HepG2 (cell line): Measurements from ENCODE around the gene MEF2B. TPM values are rescaled to one million over a fixed set of nuclear protein-coding genes. Genes with fewer than 3 reads are reported as not detected.

Experiments
- AHR ChIP-seq: IDR thresholded peaks from 2 replicates; pipeline ENCODE4 v1.6.1; 2018; ENCODE audit warnings: missing genetic modification reagents, missing compliant biosample characterization
- KDM3A ChIP-seq: IDR thresholded peaks from 2 replicates; pipeline ENCODE4 v1.6.1; 2018; ENCODE audit warnings: low read depth, missing compliant biosample characterization
- MED1 ChIP-seq: sonication (generic); formaldehyde crosslinking; IDR thresholded peaks from 2 replicates; pipeline ENCODE4 v1.4.0; 2020; ENCODE audit warnings: missing genetic modification reagents
- MTF1 ChIP-seq: sonication (generic); formaldehyde crosslinking; IDR thresholded peaks from 2 replicates; pipeline ENCODE4 v1.5.0; 2020; ENCODE audit warnings: missing genetic modification reagents
- RBFOX2 ChIP-seq: fragments of 200-400 bp; formaldehyde crosslinking; IDR thresholded peaks from 2 replicates; pipeline ENCODE4 v1.6.1; 2017; ENCODE audit warnings: low read depth, mild to moderate bottlenecking, low read length
- REL ChIP-seq: sonication (generic); formaldehyde crosslinking; conservative IDR thresholded peaks from 2 replicates; pipeline ENCODE4 v1.8.0; 2022; ENCODE audit warnings: mild to moderate bottlenecking, missing genetic modification reagents, moderate library complexity
- SIX4 ChIP-seq: sonication (generic); formaldehyde crosslinking; IDR thresholded peaks from 2 replicates; pipeline ENCODE4 v1.4.0; 2020; ENCODE audit warnings: missing genetic modification reagents
- SRF ChIP-seq: IDR thresholded peaks from 2 replicates; pipeline ENCODE4 v1.6.1; 2011; ENCODE audit warnings: mild to moderate bottlenecking, low read depth, low read length, moderate library complexity
- U2AF2 ChIP-seq: fragments of 200-400 bp; formaldehyde crosslinking; IDR thresholded peaks from 2 replicates; pipeline ENCODE4 v1.6.1; 2017; ENCODE audit warnings: low read depth, mild to moderate bottlenecking, low read length
- ZBTB46 ChIP-seq: sonication (generic); formaldehyde crosslinking; IDR thresholded peaks from 2 replicates; pipeline ENCODE4 v1.4.0; 2020; ENCODE audit warnings: mild to moderate bottlenecking, missing genetic modification reagents, borderline replicate concordance
- ZMYM3 ChIP-seq: sonication (generic); formaldehyde crosslinking; IDR thresholded peaks from 2 replicates; pipeline ENCODE4 v1.5.1; 2020; ENCODE audit warnings: mild to moderate bottlenecking, missing genetic modification reagents
- ZMYM4 ChIP-seq: sonication (generic); formaldehyde crosslinking; IDR thresholded peaks from 2 replicates; pipeline ENCODE4 v1.8.1; 2023; ENCODE audit warnings: mild to moderate bottlenecking, missing genetic modification reagents
- ZNF274 ChIP-seq: sonication (generic); formaldehyde crosslinking; IDR thresholded peaks from 2 replicates; pipeline ENCODE4 v1.5.1; 2020; ENCODE audit warnings: mild to moderate bottlenecking, missing genetic modification reagents
- ZNF281 ChIP-seq: sonication (generic); formaldehyde crosslinking; IDR thresholded peaks from 2 replicates; pipeline ENCODE4 v1.4.0; 2020; ENCODE audit warnings: missing genetic modification reagents, borderline replicate concordance
- ZNF563 ChIP-seq: sonication (generic); formaldehyde crosslinking; IDR thresholded peaks from 2 replicates; pipeline ENCODE4 v1.8.0; 2022; ENCODE audit warnings: mild to moderate bottlenecking, moderate library complexity, missing genetic modification reagents
- ZNF615 ChIP-seq: sonication (generic); formaldehyde crosslinking; IDR thresholded peaks from 2 replicates; pipeline ENCODE4 v1.5.0; 2020; ENCODE audit warnings: mild to moderate bottlenecking, missing genetic modification reagents, borderline replicate concordance
- ZNF678 ChIP-seq: sonication (generic); formaldehyde crosslinking; IDR thresholded peaks from 2 replicates; pipeline ENCODE4 v1.4.0; 2020; ENCODE audit warnings: mild to moderate bottlenecking, missing genetic modification reagents
- polyA plus RNA-seq, 8 experiments: library from polyadenylated mRNA; depleted of rRNA in 3 of 8; stranded (reverse) in 7 of 8; unstranded in 1 of 8; fragments of >200 nt; fragmentation: Illumina TruSeq in 4 of 8; extraction: Trizol in 4 of 8; gene quantifications; 2 replicates each; pipeline versions ENCODE4 v1.2.1 to v1.2.3, GENCODE V29; 2011 to 2016; ENCODE audit warnings: low read depth in 4 of 8, missing spikeins in 1 of 8, mixed read lengths in 1 of 8; ENCODE audit not compliant: insufficient read depth in 1 of 8
- total RNA-seq, 5 experiments: library from RNA; depleted of rRNA; stranded (reverse); fragments of >200 nt; fragmentation: Illumina TruSeq; extraction: Trizol; gene quantifications; 2 replicates each; pipeline ENCODE4 v1.2.3, GENCODE V29; 2016; ENCODE audit warnings: low read depth in 1 of 5
- TF ChIP-seq, protein P1 (sequence below): sonication (generic); formaldehyde crosslinking; conservative IDR thresholded peaks from 2 replicates; pipeline ENCODE4 v1.4.0; 2020; ENCODE audit warnings: missing genetic modification reagents
- TF ChIP-seq, protein P2 (sequence below): IDR thresholded peaks from 2 replicates; pipeline ENCODE4 v1.6.1; 2016; ENCODE audit warnings: low read depth, control low read depth
- TF ChIP-seq, protein P3 (sequence below): sonication (generic); formaldehyde crosslinking; IDR thresholded peaks from 2 replicates; pipeline ENCODE4 v1.5.1; 2020; ENCODE audit warnings: missing genetic modification reagents, mild to moderate bottlenecking, borderline replicate concordance
- TF ChIP-seq, protein P4 (sequence below): sonication (generic); formaldehyde crosslinking; IDR thresholded peaks from 2 replicates; pipeline ENCODE4 v1.5.0; 2020; ENCODE audit warnings: missing genetic modification reagents

The MEF2B gene
- total and polyA plus RNA-seq, 2 of the 13 experiments (the other 11 are each of a cell fraction or from before 2014, with no cell fraction given), result 1.2 to 1.7 TPM

DNA sequence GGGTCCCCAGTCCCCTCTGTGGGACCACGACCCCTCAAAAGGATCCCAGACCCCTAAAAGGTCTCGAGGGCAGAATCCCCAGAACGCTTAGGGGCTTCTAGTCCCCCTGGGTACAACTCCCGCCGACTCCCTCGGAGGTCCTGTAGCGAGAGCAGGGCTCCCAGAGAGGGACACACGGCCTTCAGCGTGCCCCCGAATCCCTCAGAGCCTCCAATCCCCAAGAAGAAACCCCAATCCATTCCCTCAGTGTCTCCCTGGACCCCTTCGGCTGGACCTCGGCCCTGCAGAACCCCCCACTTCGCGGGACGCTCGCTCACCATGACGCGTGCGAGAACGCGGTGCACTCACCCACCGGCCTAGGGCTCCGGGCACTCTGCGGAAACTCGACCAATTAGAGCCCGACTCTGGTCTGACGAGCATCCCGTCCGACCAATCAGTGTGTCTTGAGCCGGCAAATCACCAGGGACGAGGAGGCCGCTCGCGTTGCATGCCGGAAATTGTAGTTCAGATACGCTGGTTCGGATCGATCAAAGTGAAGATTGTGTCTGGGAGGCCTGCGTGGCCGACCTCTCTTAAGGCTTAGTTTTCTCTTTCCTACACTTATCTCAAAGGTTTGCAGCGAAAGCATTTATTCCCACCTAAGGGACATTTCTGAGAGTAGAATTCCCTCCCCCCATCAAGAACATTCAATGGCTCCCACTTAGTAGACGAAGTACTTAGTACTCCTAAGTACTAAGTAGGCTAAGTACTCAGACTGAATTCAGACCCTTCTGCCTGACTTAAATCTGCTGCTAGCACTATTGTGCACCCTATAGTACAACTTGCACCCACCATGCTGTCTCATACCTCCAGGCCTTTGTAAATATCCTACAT, 31.7 kb downstream of the MEF2B start, which contains the start of gene TMEM161A (continued):
- TF ChIP-seq MTF1 (CRISPR knock-in tag) (no peak), SIX4 (no peak), MED1 (peak; percentile 46; the same call in 1 of the 2 replicates), ZNF678 (CRISPR knock-in tag) (no peak), ZNF281 (CRISPR knock-in tag) (peak; percentile 49; the same call in 1 of the 2 replicates), REL (no peak), U2AF2 (no peak), ZBTB46 (CRISPR knock-in tag) (no peak), ZNF615 (CRISPR knock-in tag) (no peak), ZMYM4 (CRISPR knock-in tag) (no peak; the same call in 1 of the 2 replicates), SRF (no peak), AHR (CRISPR knock-in tag) (no peak), KDM3A (CRISPR knock-in tag) (no peak), ZNF274 (peak; percentile 77), ZMYM3 (no peak; the same call in 1 of the 2 replicates), RBFOX2 (peak; percentile 82), ZNF563 (CRISPR knock-in tag) (no peak)
- TF ChIP-seq, protein P1, sequence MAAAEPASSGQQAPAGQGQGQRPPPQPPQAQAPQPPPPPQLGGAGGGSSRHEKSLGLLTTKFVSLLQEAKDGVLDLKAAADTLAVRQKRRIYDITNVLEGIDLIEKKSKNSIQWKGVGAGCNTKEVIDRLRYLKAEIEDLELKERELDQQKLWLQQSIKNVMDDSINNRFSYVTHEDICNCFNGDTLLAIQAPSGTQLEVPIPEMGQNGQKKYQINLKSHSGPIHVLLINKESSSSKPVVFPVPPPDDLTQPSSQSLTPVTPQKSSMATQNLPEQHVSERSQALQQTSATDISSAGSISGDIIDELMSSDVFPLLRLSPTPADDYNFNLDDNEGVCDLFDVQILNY, result no peak
- TF ChIP-seq, protein P2, sequence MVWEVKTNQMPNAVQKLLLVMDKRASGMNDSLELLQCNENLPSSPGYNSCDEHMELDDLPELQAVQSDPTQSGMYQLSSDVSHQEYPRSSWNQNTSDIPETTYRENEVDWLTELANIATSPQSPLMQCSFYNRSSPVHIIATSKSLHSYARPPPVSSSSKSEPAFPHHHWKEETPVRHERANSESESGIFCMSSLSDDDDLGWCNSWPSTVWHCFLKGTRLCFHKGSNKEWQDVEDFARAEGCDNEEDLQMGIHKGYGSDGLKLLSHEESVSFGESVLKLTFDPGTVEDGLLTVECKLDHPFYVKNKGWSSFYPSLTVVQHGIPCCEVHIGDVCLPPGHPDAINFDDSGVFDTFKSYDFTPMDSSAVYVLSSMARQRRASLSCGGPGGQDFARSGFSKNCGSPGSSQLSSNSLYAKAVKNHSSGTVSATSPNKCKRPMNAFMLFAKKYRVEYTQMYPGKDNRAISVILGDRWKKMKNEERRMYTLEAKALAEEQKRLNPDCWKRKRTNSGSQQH (CRISPR knock-in tag), result no peak
- TF ChIP-seq, protein P3, sequence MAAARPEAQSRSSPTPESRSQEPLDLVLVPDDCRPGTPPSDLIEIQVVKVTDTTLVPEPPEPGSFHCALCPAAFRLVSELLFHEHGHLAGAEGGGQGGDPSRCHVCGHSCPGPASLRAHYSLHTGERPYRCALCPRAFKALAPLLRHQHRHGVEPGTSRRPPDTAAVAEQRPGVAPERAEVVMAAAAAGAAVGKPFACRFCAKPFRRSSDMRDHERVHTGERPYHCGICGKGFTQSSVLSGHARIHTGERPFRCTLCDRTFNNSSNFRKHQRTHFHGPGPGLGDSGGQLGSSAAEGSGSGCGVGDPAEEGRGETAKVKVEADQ (CRISPR knock-in tag), result peak; percentile 82; the same call in 1 of the 2 replicates
- TF ChIP-seq, protein P4, sequence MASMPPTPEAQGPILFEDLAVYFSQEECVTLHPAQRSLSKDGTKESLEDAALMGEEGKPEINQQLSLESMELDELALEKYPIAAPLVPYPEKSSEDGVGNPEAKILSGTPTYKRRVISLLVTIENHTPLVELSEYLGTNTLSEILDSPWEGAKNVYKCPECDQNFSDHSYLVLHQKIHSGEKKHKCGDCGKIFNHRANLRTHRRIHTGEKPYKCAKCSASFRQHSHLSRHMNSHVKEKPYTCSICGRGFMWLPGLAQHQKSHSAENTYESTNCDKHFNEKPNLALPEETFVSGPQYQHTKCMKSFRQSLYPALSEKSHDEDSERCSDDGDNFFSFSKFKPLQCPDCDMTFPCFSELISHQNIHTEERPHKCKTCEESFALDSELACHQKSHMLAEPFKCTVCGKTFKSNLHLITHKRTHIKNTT (CRISPR knock-in tag), result no peak
